GM10248 (cell line): ENCODE measurements around the gene FAM169A.
"Not testable (repeated sequence)": the region's sequence is repeated elsewhere in the genome, so short reads cannot be mapped to it uniquely, and the experiment has no call there.

Experiments
- CTCF ChIA-PET: fragments of 300-600 bp; sonication (Branson Sonifier 250); formaldehyde crosslinking; extraction: SDS; loops from one replicate; lab custom pipeline; 2021; ENCODE audit warnings: antibody characterized with exemption; lab: Yijun Ruan, JAX
- POLR2A ChIA-PET: fragments of 350-650 bp; sonication (Branson Sonifier 250); formaldehyde crosslinking; extraction: SDS; loops from one replicate; lab custom pipeline; 2020; ENCODE audit warnings: antibody characterized with exemption; lab: Yijun Ruan, JAX
- DNase-seq: peaks from one replicate; pipeline ENCODE4 v3.0.0; 2012; ENCODE audit errors: extremely low spot score
- CTCF ChIP-seq: IDR thresholded peaks from 2 replicates; pipeline ENCODE4 v1.5.1; 2012; ENCODE audit warnings: mild to moderate bottlenecking, low read depth; ENCODE audit errors: extremely low read depth, missing control alignments, control extremely low read depth

The FAM169A gene

GRCh38 chr5:74798977-74799911 lies 66.9 kb downstream of the FAM169A start:
- ChIA-PET POLR2A (no interaction called here), CTCF (interaction anchor here (1.8 kb wide), 1 partner anchor 11 kb away, joined by 5 read pairs; no protein-coding TSS in a partner anchor)
- DNase-seq, result no peak
- TF ChIP-seq CTCF, result no peak

- CTCF ChIA-PET, POLR2A ChIA-PET: not testable (repeated sequence)
Observed at GRCh38 chr5:74791669-74792068, 74.5 kb downstream of the FAM169A start.

GRCh38 chr5:74787424-74787823 lies 78.8 kb downstream of the FAM169A start:
- POLR2A ChIA-PET, result no interaction called here
- CTCF ChIA-PET, result interaction anchor here (0.9 to 1.7 kb wide), 4 partner anchors 9 to 21 kb away, joined by 3 to 5 read pairs (median 4); partner anchors contain the start of genes GFM2 and NSA2
- DNase-seq, result no peak
- TF ChIP-seq CTCF, result no peak

More at GRCh38 chr5:74791669-74792068, 74.5 kb downstream of the FAM169A start:
- DNase-seq, result not testable (repeated sequence)

GRCh38 chr5:74786851-74787250 lies 79.3 kb downstream of the FAM169A start:
- TF ChIP-seq CTCF, result no peak
- CTCF ChIA-PET, result interaction anchor here (0.9 to 1.7 kb wide), 4 partner anchors 9 to 20 kb away, joined by 3 to 5 read pairs (median 4); partner anchors contain the start of genes GFM2 and NSA2
- no peak for DNase-seq
- POLR2A ChIA-PET, result no interaction called here

- no peak for TF ChIP-seq CTCF
- ChIA-PET CTCF (interaction anchor here (1.5 to 1.6 kb wide), 2 partner anchors 8 to 11 kb away, joined by 4 to 5 read pairs; partner anchors contain the start of genes GFM2 and NSA2), POLR2A (no interaction called here)
Observed at GRCh38 chr5:74778609-74779008, 87.6 kb downstream of the FAM169A start.

GRCh38 chr5:74772359-74772758 lies 93.8 kb downstream of the FAM169A start:
- TF ChIP-seq CTCF, result no peak
- DNase-seq, result no peak
- ChIA-PET CTCF (interaction anchor here (1.6 to 4.1 kb wide), 2 partner anchors 9 to 13 kb away, joined by 5 to 18 read pairs; no protein-coding TSS in a partner anchor), POLR2A (no interaction called here)

More at GRCh38 chr5:74778609-74779008, 87.6 kb downstream of the FAM169A start:
- no peak for DNase-seq
